Prostate gland (tissue), 2 donors: Measurements from ENCODE around the gene CXCL1.

Experiments
- POLR2A ChIP-seq: fragments of 450-650 bp; IDR thresholded peaks from one replicate; pipeline ENCODE4 v1.6.1; 2016; ENCODE audit warnings: antibody characterized with exemption, mild to moderate bottlenecking
- POLR2AphosphoS5 ChIP-seq: sonication (generic); formaldehyde crosslinking; IDR thresholded peaks from one replicate; pipeline ENCODE4 v1.6.1; 2017; ENCODE audit warnings: antibody characterized with exemption
- TF ChIP-seq, protein P1 (sequence below), 4 experiments: fragments of 200-600 bp in 2 of 4; fragments of 450-650 bp in 2 of 4; sonication (generic) in 2 of 4; IDR thresholded peaks; 1 replicate in 3 of 4; 2 replicates in 1 of 4; pipeline ENCODE4 v1.5.1; 2016 to 2019; ENCODE audit warnings: antibody characterized with exemption in 4 of 4, mild to moderate bottlenecking in 2 of 4, moderate library complexity in 2 of 4

- TF ChIP-seq, protein P1, sequence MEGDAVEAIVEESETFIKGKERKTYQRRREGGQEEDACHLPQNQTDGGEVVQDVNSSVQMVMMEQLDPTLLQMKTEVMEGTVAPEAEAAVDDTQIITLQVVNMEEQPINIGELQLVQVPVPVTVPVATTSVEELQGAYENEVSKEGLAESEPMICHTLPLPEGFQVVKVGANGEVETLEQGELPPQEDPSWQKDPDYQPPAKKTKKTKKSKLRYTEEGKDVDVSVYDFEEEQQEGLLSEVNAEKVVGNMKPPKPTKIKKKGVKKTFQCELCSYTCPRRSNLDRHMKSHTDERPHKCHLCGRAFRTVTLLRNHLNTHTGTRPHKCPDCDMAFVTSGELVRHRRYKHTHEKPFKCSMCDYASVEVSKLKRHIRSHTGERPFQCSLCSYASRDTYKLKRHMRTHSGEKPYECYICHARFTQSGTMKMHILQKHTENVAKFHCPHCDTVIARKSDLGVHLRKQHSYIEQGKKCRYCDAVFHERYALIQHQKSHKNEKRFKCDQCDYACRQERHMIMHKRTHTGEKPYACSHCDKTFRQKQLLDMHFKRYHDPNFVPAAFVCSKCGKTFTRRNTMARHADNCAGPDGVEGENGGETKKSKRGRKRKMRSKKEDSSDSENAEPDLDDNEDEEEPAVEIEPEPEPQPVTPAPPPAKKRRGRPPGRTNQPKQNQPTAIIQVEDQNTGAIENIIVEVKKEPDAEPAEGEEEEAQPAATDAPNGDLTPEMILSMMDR (IDR thresholded peaks at IDR 0.05) = no peak
- TF ChIP-seq POLR2AphosphoS5 (no peak), POLR2A (no peak)
Observed at GRCh38 chr4:73916172-73916925, 47.2 kb downstream of the CXCL1 start.
